IMR-90 (cell line): ENCODE results near the gene CARD8. TPM values are rescaled to one million over a fixed set of nuclear protein-coding genes. Genes with fewer than 3 reads are reported as not detected.

Source experiments
- ATAC-seq: fragments of 200-7000 bp; cut with Tn5 transposase; 2 replicates; pipeline ENCODE4 v1.9.1; 2020; ENCODE audit warnings: low read depth, mild to moderate bottlenecking, moderate library complexity
- BruUV-seq: library from RNA; stranded (reverse); fragments of 400-500 nt; replicated peaks from 2 replicates; lab custom pipeline; 2021; lab: Mats Ljungman, UMichigan
- CTCF ChIA-PET: fragments of 300-600 bp; formaldehyde crosslinking; extraction: SDS; loops from one replicate; lab custom pipeline; 2021; ENCODE audit warnings: antibody characterized with exemption; lab: Yijun Ruan, JAX
- POLR2A ChIA-PET: fragments of 300-600 bp; sonication (Branson Sonifier 250); formaldehyde crosslinking; loops from one replicate; lab custom pipeline; 2022; ENCODE audit warnings: antibody characterized with exemption; ENCODE audit not compliant: unreplicated experiment; lab: Charles Lee
- DNase-seq: peaks from one replicate; pipeline ENCODE4 v3.0.0; 2013
- H2AFZ ChIP-seq: replicated peaks from 2 replicates; pipeline ENCODE3; 2013; ENCODE audit warnings: low read length, mild to moderate bottlenecking; ENCODE audit not compliant: poor library complexity
- H2AK5ac ChIP-seq: 2 replicates; pipeline ENCODE4 v1.6.1; 2013; ENCODE audit warnings: low read depth, low read length, inconsistent platforms
- H2AK9ac ChIP-seq: replicated peaks from 2 replicates; pipeline ENCODE3; 2013; ENCODE audit warnings: mild to moderate bottlenecking, low read depth, low read length, moderate library complexity; ENCODE audit not compliant: poor library complexity
- H2BK120ac ChIP-seq: 2 replicates; pipeline ENCODE4 v1.6.1; 2013; ENCODE audit warnings: low read depth, low read length, inconsistent platforms
- H2BK15ac ChIP-seq: 3 replicates; pipeline ENCODE4 v1.6.1; 2013; ENCODE audit warnings: low read depth, low read length, inconsistent platforms
- H2BK20ac ChIP-seq: 2 replicates; pipeline ENCODE4 v1.6.1; 2013; ENCODE audit warnings: low read depth, mild to moderate bottlenecking, inconsistent platforms, low read length, moderate library complexity
- H2BK5ac ChIP-seq: 2 replicates; pipeline ENCODE4 v1.6.1; 2013; ENCODE audit warnings: mild to moderate bottlenecking, low read depth, low read length, inconsistent platforms; ENCODE audit not compliant: poor library complexity, severe bottlenecking
- H3K14ac ChIP-seq: replicated peaks from 2 replicates; pipeline ENCODE4 v1.6.1; 2013; ENCODE audit warnings: low read depth, low read length, inconsistent platforms
- H3K18ac ChIP-seq: 2 replicates; pipeline ENCODE4 v1.6.1; 2013; ENCODE audit warnings: low read depth, low read length, control low read depth
- H3K23ac ChIP-seq: 2 replicates; pipeline ENCODE4 v1.6.1; 2013; ENCODE audit warnings: low read depth, low read length, inconsistent platforms
- H3K27ac ChIP-seq: 2 replicates; pipeline ENCODE4 v1.5.1; 2013; ENCODE audit warnings: mild to moderate bottlenecking, control low read depth, low read length; ENCODE audit not compliant: insufficient read depth
- H3K27me3 ChIP-seq: 2 replicates; pipeline ENCODE4 v1.6.1; 2013; ENCODE audit warnings: low read length; ENCODE audit not compliant: control insufficient read depth, insufficient read depth
- H3K36me3 ChIP-seq: 2 replicates; pipeline ENCODE4 v1.6.1; 2013; ENCODE audit warnings: low read length, mixed read lengths; ENCODE audit not compliant: control insufficient read depth, insufficient read depth
- H3K4ac ChIP-seq: 2 replicates; pipeline ENCODE4 v1.6.1; 2013; ENCODE audit warnings: low read depth, low read length, inconsistent platforms
- H3K4me1 ChIP-seq: 2 replicates; pipeline ENCODE4 v1.6.1; 2013; ENCODE audit warnings: low read length, mixed read lengths; ENCODE audit not compliant: control insufficient read depth, insufficient read depth
- H3K4me2 ChIP-seq: 2 replicates; pipeline ENCODE4 v1.6.1; 2013; ENCODE audit warnings: low read depth, mild to moderate bottlenecking, control low read depth, low read length, moderate library complexity
- H3K4me3 ChIP-seq: 2 replicates; pipeline ENCODE4 v1.5.1; 2013; ENCODE audit warnings: low read depth, mild to moderate bottlenecking, control low read depth, low read length, moderate library complexity; ENCODE audit not compliant: insufficient read depth
- H3K56ac ChIP-seq: 2 replicates; pipeline ENCODE4 v1.6.1; 2013; ENCODE audit warnings: low read length, inconsistent platforms; ENCODE audit not compliant: insufficient read depth; ENCODE audit errors: extremely low read depth
- H3K79me1 ChIP-seq, 2 experiments: 2 replicates each; pipeline ENCODE4 v1.6.1; 2013; ENCODE audit warnings: low read length in 2 of 2, inconsistent platforms in 1 of 2, low read depth in 1 of 2
- H3K9ac ChIP-seq: 2 replicates; pipeline ENCODE4 v1.6.1; 2013; ENCODE audit warnings: low read depth, low read length, control low read depth
- H3K9me1 ChIP-seq: 2 replicates; pipeline ENCODE4 v1.6.1; 2013; ENCODE audit warnings: low read length, inconsistent platforms; ENCODE audit not compliant: insufficient read depth
- H3K9me3 ChIP-seq: 2 replicates; pipeline ENCODE4 v1.6.1; 2013; ENCODE audit warnings: low read length; ENCODE audit not compliant: control insufficient read depth, insufficient read depth
- H4K20me1 ChIP-seq: 2 replicates; pipeline ENCODE4 v1.6.1; 2013; ENCODE audit warnings: low read length, inconsistent platforms; ENCODE audit not compliant: insufficient read depth
- H4K5ac ChIP-seq: 2 replicates; pipeline ENCODE4 v1.6.1; 2013; ENCODE audit warnings: mild to moderate bottlenecking, low read depth, low read length, control low read depth
- H4K8ac ChIP-seq, 2 experiments: 2 replicates each; pipeline ENCODE4 v1.6.1; 2013; ENCODE audit warnings: low read depth in 2 of 2, low read length in 2 of 2, control low read depth in 1 of 2, inconsistent platforms in 1 of 2
- H4K91ac ChIP-seq: 2 replicates; pipeline ENCODE4 v1.6.1; 2013; ENCODE audit warnings: low read depth, low read length, inconsistent platforms; ENCODE audit not compliant: insufficient read depth
- BHLHE40 ChIP-seq: fragments of 150-350 bp; IDR thresholded peaks from 2 replicates; pipeline ENCODE4 v1.6.1; 2016; ENCODE audit warnings: mild to moderate bottlenecking, low read depth, low read length
- CEBPB ChIP-seq: IDR thresholded peaks from 2 replicates; pipeline ENCODE4 v1.6.1; 2012; ENCODE audit warnings: low read depth, low read length, improper control_type of control experiment
- CHD1 ChIP-seq: IDR thresholded peaks from 2 replicates; pipeline ENCODE4 v1.6.1; 2012; ENCODE audit warnings: low read depth, low read length, improper control_type of control experiment
- FOS ChIP-seq: fragments of 150-350 bp; IDR thresholded peaks from 2 replicates; pipeline ENCODE4 v1.6.1; 2016; ENCODE audit warnings: low read depth, low read length
- MAFK ChIP-seq: IDR thresholded peaks from 2 replicates; pipeline ENCODE4 v1.6.1; 2012; ENCODE audit warnings: low read depth, low read length, improper control_type of control experiment
- MAZ ChIP-seq: IDR thresholded peaks from 2 replicates; pipeline ENCODE4 v1.6.1; 2012; ENCODE audit warnings: low read depth, mild to moderate bottlenecking, low read length, improper control_type of control experiment, moderate library complexity, borderline replicate concordance
- NFE2L2 ChIP-seq: fragments of 150-350 bp; IDR thresholded peaks from 2 replicates; pipeline ENCODE4 v1.6.1; 2016; ENCODE audit warnings: low read depth, mild to moderate bottlenecking, low read length
- POLR2A ChIP-seq: IDR thresholded peaks from 2 replicates; pipeline ENCODE4 v1.6.1; 2012; ENCODE audit warnings: mild to moderate bottlenecking, low read depth, low read length
- RAD21 ChIP-seq: IDR thresholded peaks from 2 replicates; pipeline ENCODE4 v1.6.1; 2012; ENCODE audit warnings: low read length, improper control_type of control experiment
- RFX5 ChIP-seq: IDR thresholded peaks from 2 replicates; pipeline ENCODE4 v1.8.0; 2012; ENCODE audit warnings: low read depth, mild to moderate bottlenecking, low read length, moderate library complexity
- SMC3 ChIP-seq: fragments of 150-350 bp; IDR thresholded peaks from 2 replicates; pipeline ENCODE4 v1.6.1; 2016; ENCODE audit warnings: low read depth, mild to moderate bottlenecking, antibody characterized with exemption, low read length, moderate library complexity
- WGBS, 2 experiments: methylation state at CpG; one replicate each; pipeline versions ENCODE4 v1.1.5 to v1.1.7; 2013; ENCODE audit warnings: missing lambda C conversion rate in 2 of 2; ENCODE audit not compliant: insufficient read length in 1 of 2; ENCODE audit errors: extremely low coverage in 2 of 2; 5-methylcytosine and 5-hydroxymethylcytosine counted together
- dilution Hi-C: fragments of 300-500 bp; cut with HindIII; formaldehyde crosslinking; loops from one replicate; pipeline ENCODE4 v1.14.3; 2018; ENCODE audit warnings: low sequenced_read_pairs; ENCODE audit not compliant: unreplicated experiment
- in situ Hi-C: fragments of 300-500 bp; cut with MboI; formaldehyde crosslinking; loops from 3 replicates; pipeline ENCODE4 v1.14.3; 2019; ENCODE audit warnings: low sequenced_read_pairs, inconsistent platforms, mixed read lengths
- intact Hi-C: fragments of 100-400 bp; cut with micrococcal nuclease; formaldehyde crosslinking; loops from 2 replicates; pipeline ENCODE4 v1.10.0; 2022
- polyA plus RNA-seq, 3 experiments: library from polyadenylated mRNA; depleted of rRNA; stranded (reverse); fragments of >200 nt; gene quantifications; 2 replicates each; pipeline ENCODE4 v1.2.3, GENCODE V29; 2012; ENCODE audit warnings: low replicate concordance in 1 of 3
- total RNA-seq: library from RNA; depleted of rRNA; stranded (reverse); fragments of >200 nt; gene quantifications from 2 replicates; pipeline ENCODE4 v1.2.3, GENCODE V29; 2012
- TF ChIP-seq, protein P1 (sequence below): fragments of 150-350 bp; IDR thresholded peaks from 2 replicates; pipeline ENCODE4 v1.6.1; 2017; ENCODE audit warnings: mild to moderate bottlenecking, antibody characterized with exemption, low read length, low read depth
- TF ChIP-seq, protein P2 (sequence below): fragments of 150-350 bp; IDR thresholded peaks from 2 replicates; pipeline ENCODE4 v1.6.1; 2016; ENCODE audit warnings: low read depth, mild to moderate bottlenecking, low read length, moderate library complexity, borderline replicate concordance
- TF ChIP-seq, protein P3 (sequence below): conservative IDR thresholded peaks from 2 replicates; pipeline ENCODE4 v1.5.1; 2012; ENCODE audit warnings: mild to moderate bottlenecking, low read depth, low read length, improper control_type of control experiment

Gene CARD8
- total and polyA plus RNA-seq, 2 of the 4 experiments (the other 2 are of a cell fraction): 11.3 to 15.5 TPM

DNA sequence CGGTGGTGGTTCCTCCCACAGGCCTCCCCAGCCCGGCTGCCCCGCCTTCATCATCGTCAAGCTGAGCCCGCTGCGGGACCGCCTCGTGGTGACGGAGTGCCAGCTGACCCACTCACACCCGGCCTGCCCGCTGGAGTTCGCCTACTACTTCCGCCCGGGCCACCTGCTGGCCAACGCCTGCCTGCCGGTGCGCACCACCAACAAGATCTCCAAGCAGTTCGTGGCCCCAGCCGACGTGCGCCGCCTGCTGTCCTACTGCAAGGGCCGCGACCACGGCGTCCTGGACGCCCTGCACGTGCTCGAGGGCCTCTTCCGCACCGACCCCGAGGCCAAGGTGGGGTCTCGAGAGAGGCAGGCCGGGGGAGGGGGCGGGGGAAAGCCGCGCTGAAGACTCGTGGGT is 73.3 kb downstream of the CARD8 start:
- dilution Hi-C loops: no loop called here
- H3K9me3 ChIP-seq: peaks cover 5% of the 10 kb centered on the region

More for the DNA sequence above, 73.3 kb downstream of the CARD8 start:
- BruUV-seq: no TSS peak
- Histone ChIP-seq H3K36me3 (peaks cover 16% of the 10 kb centered on the region), H3K9ac (no peak overlapping the region), H3K4ac (no peak overlapping the region), H2BK20ac (no peak overlapping the region), H2BK5ac (no peak overlapping the region), H3K27ac (no peak overlapping the region), H3K27me3 (no peaks in the 10 kb centered on the region), H4K91ac (no peak overlapping the region), H2BK15ac (no peak overlapping the region), H3K23ac (no peak overlapping the region), H3K9me1 (no peaks in the 10 kb centered on the region), H3K56ac (no peak overlapping the region), H2AFZ (no peak overlapping the region), H2AK9ac (no peak overlapping the region), H2BK120ac (no peak overlapping the region), H3K79me1 (peaks cover 3 to 4% of the 10 kb centered on the region in 2 experiments; a peak in 2 of 4 replicates), H2AK5ac (no peak overlapping the region), H4K5ac (no peak overlapping the region), H4K20me1 (no peaks in the 10 kb centered on the region; the same call in none of the 2 replicates), H3K14ac (no peak overlapping the region), H4K8ac (no peak overlapping the region), H3K4me2 (no peak overlapping the region), H3K4me1 (no peaks in the 10 kb centered on the region), H3K4me3 (no peak overlapping the region), H3K18ac (no peak overlapping the region)
- DNase-seq (no peak), ATAC-seq (no peak)
- in situ Hi-C loops: no loop called here
- CTCF ChIA-PET: interaction anchor here (0.5 kb wide), 1 partner anchor 81 kb away, joined by 4 read pairs; no protein-coding TSS in a partner anchor
- intact Hi-C loops: no loop called here
- TF ChIP-seq POLR2A (no peak), CHD1 (no peak), RFX5 (no peak), NFE2L2 (no peak), RAD21 (no peak), CEBPB (no peak), MAZ (no peak), MAFK (no peak), SMC3 (no peak), BHLHE40 (no peak), FOS (no peak)
- TF ChIP-seq, protein P1, sequence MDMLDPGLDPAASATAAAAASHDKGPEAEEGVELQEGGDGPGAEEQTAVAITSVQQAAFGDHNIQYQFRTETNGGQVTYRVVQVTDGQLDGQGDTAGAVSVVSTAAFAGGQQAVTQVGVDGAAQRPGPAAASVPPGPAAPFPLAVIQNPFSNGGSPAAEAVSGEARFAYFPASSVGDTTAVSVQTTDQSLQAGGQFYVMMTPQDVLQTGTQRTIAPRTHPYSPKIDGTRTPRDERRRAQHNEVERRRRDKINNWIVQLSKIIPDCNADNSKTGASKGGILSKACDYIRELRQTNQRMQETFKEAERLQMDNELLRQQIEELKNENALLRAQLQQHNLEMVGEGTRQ: no peak
- TF ChIP-seq, protein P2, sequence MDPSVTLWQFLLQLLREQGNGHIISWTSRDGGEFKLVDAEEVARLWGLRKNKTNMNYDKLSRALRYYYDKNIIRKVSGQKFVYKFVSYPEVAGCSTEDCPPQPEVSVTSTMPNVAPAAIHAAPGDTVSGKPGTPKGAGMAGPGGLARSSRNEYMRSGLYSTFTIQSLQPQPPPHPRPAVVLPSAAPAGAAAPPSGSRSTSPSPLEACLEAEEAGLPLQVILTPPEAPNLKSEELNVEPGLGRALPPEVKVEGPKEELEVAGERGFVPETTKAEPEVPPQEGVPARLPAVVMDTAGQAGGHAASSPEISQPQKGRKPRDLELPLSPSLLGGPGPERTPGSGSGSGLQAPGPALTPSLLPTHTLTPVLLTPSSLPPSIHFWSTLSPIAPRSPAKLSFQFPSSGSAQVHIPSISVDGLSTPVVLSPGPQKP: no peak
- TF ChIP-seq, protein P3, sequence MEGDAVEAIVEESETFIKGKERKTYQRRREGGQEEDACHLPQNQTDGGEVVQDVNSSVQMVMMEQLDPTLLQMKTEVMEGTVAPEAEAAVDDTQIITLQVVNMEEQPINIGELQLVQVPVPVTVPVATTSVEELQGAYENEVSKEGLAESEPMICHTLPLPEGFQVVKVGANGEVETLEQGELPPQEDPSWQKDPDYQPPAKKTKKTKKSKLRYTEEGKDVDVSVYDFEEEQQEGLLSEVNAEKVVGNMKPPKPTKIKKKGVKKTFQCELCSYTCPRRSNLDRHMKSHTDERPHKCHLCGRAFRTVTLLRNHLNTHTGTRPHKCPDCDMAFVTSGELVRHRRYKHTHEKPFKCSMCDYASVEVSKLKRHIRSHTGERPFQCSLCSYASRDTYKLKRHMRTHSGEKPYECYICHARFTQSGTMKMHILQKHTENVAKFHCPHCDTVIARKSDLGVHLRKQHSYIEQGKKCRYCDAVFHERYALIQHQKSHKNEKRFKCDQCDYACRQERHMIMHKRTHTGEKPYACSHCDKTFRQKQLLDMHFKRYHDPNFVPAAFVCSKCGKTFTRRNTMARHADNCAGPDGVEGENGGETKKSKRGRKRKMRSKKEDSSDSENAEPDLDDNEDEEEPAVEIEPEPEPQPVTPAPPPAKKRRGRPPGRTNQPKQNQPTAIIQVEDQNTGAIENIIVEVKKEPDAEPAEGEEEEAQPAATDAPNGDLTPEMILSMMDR: no peak
- 95% methylated on average over 31 of the region's 38 CpGs; no CpG with 5 or more reads in 1 of the 2 experiments for WGBS, 2 experiments
- POLR2A ChIA-PET: no interaction called here
